ENCODE measurements around the gene TTC39B.

DNA sequence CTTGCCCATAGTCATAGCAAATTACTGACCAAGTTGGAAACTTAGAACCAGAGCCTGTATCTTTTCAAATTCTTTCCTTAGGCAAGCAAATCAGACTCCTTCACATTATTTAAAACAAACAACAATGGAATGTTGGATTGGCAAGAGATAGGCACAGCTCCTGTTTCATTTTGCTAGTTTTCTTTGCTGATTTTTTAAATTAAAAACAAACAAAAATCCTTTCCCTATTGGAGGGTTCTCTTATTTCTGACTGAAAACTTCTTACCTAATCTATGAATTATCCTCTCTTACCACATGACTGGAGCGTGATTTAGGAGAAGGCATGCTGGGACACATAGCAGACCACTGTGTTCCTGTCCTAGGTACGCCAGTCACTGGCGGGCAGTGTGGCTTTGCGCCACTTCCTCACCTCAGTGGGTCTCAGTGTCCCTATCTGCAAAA, 63.0 kb downstream of the TTC39B start:
- TF ChIP-seq ATF3 (IDR thresholded peaks at IDR 0.05), result no peak
- no peak for TF ChIP-seq CTCF (IDR thresholded peaks at IDR 0.05; ENCODE audit: low read depth, low read length, missing input control)
- no peak for TF ChIP-seq RAD21 (IDR thresholded peaks at IDR 0.05)
- no peak for TF ChIP-seq GABPA (IDR thresholded peaks at IDR 0.05 in 1 of 2, conservative IDR thresholded peaks at IDR 0.05 in 1 of 2)
- TF ChIP-seq, protein P1, sequence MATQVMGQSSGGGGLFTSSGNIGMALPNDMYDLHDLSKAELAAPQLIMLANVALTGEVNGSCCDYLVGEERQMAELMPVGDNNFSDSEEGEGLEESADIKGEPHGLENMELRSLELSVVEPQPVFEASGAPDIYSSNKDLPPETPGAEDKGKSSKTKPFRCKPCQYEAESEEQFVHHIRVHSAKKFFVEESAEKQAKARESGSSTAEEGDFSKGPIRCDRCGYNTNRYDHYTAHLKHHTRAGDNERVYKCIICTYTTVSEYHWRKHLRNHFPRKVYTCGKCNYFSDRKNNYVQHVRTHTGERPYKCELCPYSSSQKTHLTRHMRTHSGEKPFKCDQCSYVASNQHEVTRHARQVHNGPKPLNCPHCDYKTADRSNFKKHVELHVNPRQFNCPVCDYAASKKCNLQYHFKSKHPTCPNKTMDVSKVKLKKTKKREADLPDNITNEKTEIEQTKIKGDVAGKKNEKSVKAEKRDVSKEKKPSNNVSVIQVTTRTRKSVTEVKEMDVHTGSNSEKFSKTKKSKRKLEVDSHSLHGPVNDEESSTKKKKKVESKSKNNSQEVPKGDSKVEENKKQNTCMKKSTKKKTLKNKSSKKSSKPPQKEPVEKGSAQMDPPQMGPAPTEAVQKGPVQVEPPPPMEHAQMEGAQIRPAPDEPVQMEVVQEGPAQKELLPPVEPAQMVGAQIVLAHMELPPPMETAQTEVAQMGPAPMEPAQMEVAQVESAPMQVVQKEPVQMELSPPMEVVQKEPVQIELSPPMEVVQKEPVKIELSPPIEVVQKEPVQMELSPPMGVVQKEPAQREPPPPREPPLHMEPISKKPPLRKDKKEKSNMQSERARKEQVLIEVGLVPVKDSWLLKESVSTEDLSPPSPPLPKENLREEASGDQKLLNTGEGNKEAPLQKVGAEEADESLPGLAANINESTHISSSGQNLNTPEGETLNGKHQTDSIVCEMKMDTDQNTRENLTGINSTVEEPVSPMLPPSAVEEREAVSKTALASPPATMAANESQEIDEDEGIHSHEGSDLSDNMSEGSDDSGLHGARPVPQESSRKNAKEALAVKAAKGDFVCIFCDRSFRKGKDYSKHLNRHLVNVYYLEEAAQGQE (IDR thresholded peaks at IDR 0.05), result no peak
- TF ChIP-seq MAX (IDR thresholded peaks at IDR 0.05), result no peak
- TF ChIP-seq EGR1 (IDR thresholded peaks at IDR 0.05; ENCODE audit: low read depth in 2 of 2), result no peak
- TF ChIP-seq TAF1 (conservative IDR thresholded peaks at IDR 0.05), result no peak
